PFSK-1 (cell line): ENCODE data around the gene MAPK7.

Experiments
- FOXP2 ChIP-seq: optimal IDR thresholded peaks from 2 replicates; pipeline ENCODE3; 2011; ENCODE audit warnings: borderline replicate concordance, control low read depth, inconsistent platforms; ENCODE audit not compliant: insufficient read depth; ENCODE audit errors: extremely low read length, extremely low read depth
- POLR2AphosphoS5 ChIP-seq: IDR thresholded peaks from 2 replicates; pipeline ENCODE4 v1.6.1; 2012; ENCODE audit warnings: low read depth, mild to moderate bottlenecking, control low read depth, low read length, moderate library complexity
- REST ChIP-seq, 2 experiments: IDR thresholded peaks; 2 replicates each; pipeline versions ENCODE4 v1.6.1 to v1.8.0; 2011 to 2012; ENCODE audit warnings: low read depth in 2 of 2, low read length in 2 of 2, control low read depth in 1 of 2, inconsistent platforms in 1 of 2, mild to moderate bottlenecking in 1 of 2, moderate library complexity in 1 of 2; ENCODE audit not compliant: insufficient read depth in 1 of 2
- SIN3A ChIP-seq: IDR thresholded peaks from 2 replicates; pipeline ENCODE4 v1.6.1; 2012; ENCODE audit warnings: mild to moderate bottlenecking, low read length, moderate library complexity, borderline replicate concordance; ENCODE audit not compliant: insufficient read depth
- TAF1 ChIP-seq: IDR thresholded peaks from 2 replicates; pipeline ENCODE4 v1.6.1; 2012; ENCODE audit warnings: low read length, control low read depth, borderline replicate concordance; ENCODE audit not compliant: insufficient read depth

The MAPK7 gene

GRCh38 chr17:19399750-19400450, 21.6 kb downstream of the MAPK7 start:
- TF ChIP-seq REST (IDR thresholded peaks at IDR 0.05; ENCODE audit: insufficient read depth in 1 of 2, low read depth in 2 of 2, low read length in 2 of 2): no peak
- no peak for TF ChIP-seq FOXP2
- no peak for TF ChIP-seq POLR2AphosphoS5
- TF ChIP-seq SIN3A: no peak
- TF ChIP-seq TAF1: no peak

- TF ChIP-seq POLR2AphosphoS5 (no peak), SIN3A (no peak), TAF1 (no peak), FOXP2 (no peak), REST (IDR thresholded peaks at IDR 0.05; ENCODE audit: insufficient read depth in 1 of 2, low read depth in 2 of 2, low read length in 2 of 2) (no peak)
Observed at GRCh38 chr17:19401321-19402010, 23.2 kb downstream of the MAPK7 start.

- TF ChIP-seq FOXP2 (no peak), POLR2AphosphoS5 (no peak), REST (IDR thresholded peaks at IDR 0.05; ENCODE audit: insufficient read depth in 1 of 2, low read depth in 2 of 2, low read length in 2 of 2) (no peak), TAF1 (no peak), SIN3A (no peak)
Observed at GRCh38 chr17:19402171-19402570, 23.9 kb downstream of the MAPK7 start.

- TF ChIP-seq FOXP2 (no peak), TAF1 (no peak), POLR2AphosphoS5 (no peak), SIN3A (no peak), REST (IDR thresholded peaks at IDR 0.05; ENCODE audit: insufficient read depth in 1 of 2, low read depth in 2 of 2, low read length in 2 of 2) (no peak)
Observed at GRCh38 chr17:19403021-19403420, 24.7 kb downstream of the MAPK7 start.
